ENCODE measurements around the gene EEF2K. TPM values are rescaled to one million over a fixed set of nuclear protein-coding genes. Genes with fewer than 3 reads are reported as not detected.
"Not testable (repeated sequence)": the region's sequence is repeated elsewhere in the genome, so short reads cannot be mapped to it uniquely, and the experiment has no call there.

EEF2K gene
- total and polyA plus RNA-seq, 5 donors from 2014 or later = 2.7 to 20.1 (median 3.6) TPM

DNA sequence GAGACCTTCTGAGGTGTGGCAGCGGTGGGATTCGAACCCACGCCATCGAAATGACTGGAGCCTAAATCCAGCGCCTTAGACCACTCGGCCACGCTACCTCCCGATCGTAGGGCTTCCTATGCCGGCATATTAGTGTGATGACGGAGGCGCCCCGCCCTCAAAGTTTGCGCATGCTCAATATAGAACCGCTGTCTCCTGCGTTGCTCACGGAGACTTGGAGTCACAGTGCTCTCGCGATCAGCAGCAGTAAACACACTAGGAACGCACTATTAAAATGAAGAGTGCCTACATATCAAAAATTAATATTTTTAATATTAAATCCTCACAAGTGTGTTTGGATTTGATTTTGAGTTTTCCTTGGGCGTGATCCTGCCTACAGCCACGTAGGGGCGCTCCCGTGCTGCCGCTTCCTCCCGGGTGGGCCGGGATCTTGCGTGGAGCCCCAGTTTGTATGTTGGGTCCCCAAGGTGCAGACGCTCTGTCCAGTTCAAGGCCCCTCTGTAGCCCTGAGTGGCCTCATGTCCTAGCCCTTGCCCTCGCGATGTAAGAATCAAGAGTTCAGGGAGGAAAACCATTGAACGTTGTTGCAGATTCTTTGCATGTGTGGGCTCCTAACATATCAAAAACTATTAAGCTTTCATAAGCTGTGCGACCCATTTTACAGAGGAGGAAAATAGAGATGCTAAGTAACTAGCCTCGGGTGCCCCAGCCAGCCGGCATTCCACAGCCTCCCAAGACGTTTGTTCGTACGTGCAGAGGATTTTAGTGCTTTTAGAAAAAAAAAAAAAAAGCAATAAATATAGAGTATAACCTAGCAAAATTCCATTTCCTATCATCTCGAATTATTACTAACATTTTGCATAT lies 10.2 kb upstream of the EEF2K start:
- Histone ChIP-seq H3K27me3 (ENCODE audit: control insufficient read depth, insufficient read depth, low read length) (no peaks in the 10 kb centered on the region), H3K36me3 (ENCODE audit: control insufficient read depth, insufficient read depth, low read length) (no peaks in the 10 kb centered on the region), H3K4me1 (ENCODE audit: control insufficient read depth, insufficient read depth, low read length, poor library complexity, severe bottlenecking) (peaks cover 33% of the 10 kb centered on the region), H3K9me3 (ENCODE audit: control insufficient read depth in 2 of 2, low read length in 2 of 2) (no peaks in the 10 kb centered on the region), H3K27ac (ENCODE audit: insufficient read depth, low read length, poor library complexity, severe bottlenecking) (peak overlapping the region; percentile 85), H3K4me3 (ENCODE audit: low read depth, low read length) (peak overlapping the region; percentile 89)
- peak; percentile 17 to 19 for ATAC-seq (ENCODE audit: low read depth in 2 of 2)
- peaks cover 0 to 9% (median 2%) of the 10 kb centered on the region in 7 donors for H3K9me3 Mint-ChIP-seq
- peak overlapping the region; percentile 91 to 96 (median 92) for H3K4me3 Mint-ChIP-seq
- DNase-seq = peak; percentile 81 to 92 (median 91)
- H3K4me1 Mint-ChIP-seq = peaks cover 28 to 50% (median 33%) of the 10 kb centered on the region in 4 donors
- H3K27ac Mint-ChIP-seq = peak overlapping the region; percentile 96 to 100 (median 100)
- H3K36me3 Mint-ChIP-seq = no peaks in the 10 kb centered on the region
- peaks cover 13% of the 10 kb centered on the region for H3K27me3 Mint-ChIP-seq

DNA sequence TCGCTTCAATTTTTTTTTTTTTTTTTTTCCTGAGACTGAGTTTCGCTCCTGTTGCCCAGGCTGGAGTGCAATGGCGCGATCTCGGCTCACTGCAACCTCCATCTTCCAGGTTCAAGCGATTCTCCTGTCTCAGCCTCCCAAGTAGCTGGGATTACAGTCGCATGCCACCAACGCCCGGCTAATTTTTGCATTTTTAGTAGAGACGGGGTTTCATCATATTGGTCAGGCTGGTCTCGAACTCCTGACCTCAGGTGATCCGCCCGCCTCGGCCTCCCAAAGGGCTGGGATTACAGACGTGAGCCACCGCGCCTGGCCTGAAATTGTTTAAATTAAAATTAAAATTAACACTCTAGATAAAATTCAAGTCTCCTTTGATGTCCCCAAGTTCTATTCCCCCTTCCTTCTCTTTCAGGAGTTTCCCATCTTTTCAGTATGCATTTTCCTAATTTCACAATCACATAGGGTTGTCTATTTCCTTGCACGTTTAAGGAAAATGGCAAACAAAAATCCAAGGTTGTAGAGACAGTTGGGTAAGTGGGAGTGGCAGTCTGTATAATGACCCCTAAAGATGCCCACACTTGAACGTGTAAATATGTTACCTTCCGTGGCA lies 9.4 kb upstream of the EEF2K start:
- H3K9me3 ChIP-seq (ENCODE audit: control insufficient read depth in 2 of 2, low read length in 2 of 2); ATAC-seq (ENCODE audit: low read depth in 2 of 2); H3K36me3 ChIP-seq (ENCODE audit: control insufficient read depth, insufficient read depth, low read length); H3K36me3 Mint-ChIP-seq; H3K27me3 ChIP-seq (ENCODE audit: control insufficient read depth, insufficient read depth, low read length); H3K27ac ChIP-seq (ENCODE audit: insufficient read depth, low read length, poor library complexity, severe bottlenecking); DNase-seq; H3K9me3 Mint-ChIP-seq: not testable (repeated sequence)
- H3K4me3 Mint-ChIP-seq = peak overlapping the region; percentile 91 to 96 (median 92)
- Histone ChIP-seq H3K4me1 (ENCODE audit: control insufficient read depth, insufficient read depth, low read length, poor library complexity, severe bottlenecking) (peaks cover 31% of the 10 kb centered on the region), H3K4me3 (ENCODE audit: low read depth, low read length) (peak overlapping the region; percentile 89)
- peaks cover 28 to 46% (median 33%) of the 10 kb centered on the region in 4 donors for H3K4me1 Mint-ChIP-seq
- H3K27ac Mint-ChIP-seq = peak overlapping the region in 1 of 3 donors; percentile 32
- H3K27me3 Mint-ChIP-seq = peaks cover 13% of the 10 kb centered on the region

DNA sequence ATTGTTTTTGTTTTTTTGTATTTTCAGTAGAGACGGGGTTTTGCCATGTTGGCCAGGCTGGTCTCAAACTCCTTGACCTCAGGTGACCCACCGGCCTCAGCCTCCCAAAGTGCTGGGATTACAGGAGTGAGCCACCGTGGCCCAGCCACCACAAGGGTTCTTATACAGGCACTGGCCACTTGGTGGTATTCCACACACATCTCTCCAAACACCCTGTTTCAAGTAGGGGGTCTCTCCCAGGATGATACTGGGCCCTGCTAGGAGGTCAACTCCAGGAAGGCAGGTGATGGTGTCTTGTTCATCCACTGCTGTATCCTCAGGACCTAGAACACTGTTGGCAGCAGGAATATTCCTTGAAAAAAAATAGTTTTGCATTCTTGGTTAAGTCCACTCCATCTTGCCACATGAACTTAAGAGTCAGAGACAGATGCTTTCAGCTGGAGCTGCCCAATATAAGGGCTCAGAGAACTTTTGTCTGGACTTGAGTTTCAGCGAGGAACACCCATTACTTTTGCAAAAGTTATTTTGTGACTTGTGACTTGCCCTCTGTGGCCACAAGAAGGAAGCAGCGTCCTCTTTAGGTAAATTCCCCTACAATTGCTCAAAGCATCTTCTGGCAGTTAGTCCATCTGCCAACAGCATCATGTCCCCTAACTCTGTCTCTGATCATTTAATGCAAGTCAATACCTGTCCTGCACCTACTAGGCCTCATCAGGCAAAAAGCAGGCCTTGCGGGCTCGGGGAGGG lies 7.4 kb upstream of the EEF2K start:
- Histone ChIP-seq H3K36me3 (ENCODE audit: control insufficient read depth, insufficient read depth, low read length) (no peaks in the 10 kb centered on the region), H3K4me1 (ENCODE audit: control insufficient read depth, insufficient read depth, low read length, poor library complexity, severe bottlenecking) (peaks cover 16% of the 10 kb centered on the region), H3K27me3 (ENCODE audit: control insufficient read depth, insufficient read depth, low read length) (no peaks in the 10 kb centered on the region), H3K9me3 (ENCODE audit: control insufficient read depth in 2 of 2, low read length in 2 of 2) (no peaks in the 10 kb centered on the region), H3K4me3 (ENCODE audit: low read depth, low read length) (no peak overlapping the region), H3K27ac (ENCODE audit: insufficient read depth, low read length, poor library complexity, severe bottlenecking) (no peak overlapping the region)
- ATAC-seq (ENCODE audit: low read depth in 2 of 2) = no peak
- peak in 1 of 3 donors; percentile 29 for DNase-seq
- peaks cover 13% of the 10 kb centered on the region for H3K27me3 Mint-ChIP-seq
- peak overlapping the region in 2 of 4 donors; percentile 66 to 96 for H3K4me3 Mint-ChIP-seq
- no peaks in the 10 kb centered on the region for H3K36me3 Mint-ChIP-seq
- H3K9me3 Mint-ChIP-seq = peaks cover 0 to 5% (median 2%) of the 10 kb centered on the region in 7 donors
- peaks cover 19 to 27% (median 23%) of the 10 kb centered on the region in 4 donors for H3K4me1 Mint-ChIP-seq
- H3K27ac Mint-ChIP-seq = peak overlapping the region in 2 of 3 donors; percentile 38 to 48

DNA sequence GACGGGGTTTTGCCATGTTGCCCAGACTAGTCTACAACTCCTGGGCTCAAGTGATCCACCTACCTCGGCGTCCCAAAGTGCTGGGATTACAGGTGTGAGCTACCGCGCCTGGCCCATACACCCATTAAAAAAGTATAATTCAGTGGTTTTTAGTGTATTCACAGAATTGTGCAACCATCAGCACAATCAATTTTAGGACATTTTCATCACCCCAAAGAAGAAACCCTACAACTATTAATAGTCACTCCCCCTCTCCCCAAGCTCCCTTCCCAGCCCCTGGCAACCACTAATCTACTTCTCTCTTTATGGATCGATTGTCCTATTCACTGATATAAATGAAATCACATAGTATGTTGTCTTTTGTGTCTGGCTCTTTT lies 3.8 kb upstream of the EEF2K start:
- Mint-ChIP-seq H3K27ac (peak overlapping the region in 1 of 3 donors; percentile 43), H3K4me1 (peaks cover 4 to 22% (median 12%) of the 10 kb centered on the region in 4 donors), H3K36me3 (no peaks in the 10 kb centered on the region), H3K4me3 (no peak overlapping the region), H3K27me3 (no peaks in the 10 kb centered on the region), H3K9me3 (no peaks in the 10 kb centered on the region)
- H3K4me1 ChIP-seq (ENCODE audit: control insufficient read depth, insufficient read depth, low read length, poor library complexity, severe bottlenecking) = peaks cover 12% of the 10 kb centered on the region
- no peaks in the 10 kb centered on the region for H3K36me3 ChIP-seq (ENCODE audit: control insufficient read depth, insufficient read depth, low read length)
- no peak for DNase-seq
- no peak overlapping the region for H3K27ac ChIP-seq (ENCODE audit: insufficient read depth, low read length, poor library complexity, severe bottlenecking)
- no peaks in the 10 kb centered on the region for H3K9me3 ChIP-seq (ENCODE audit: control insufficient read depth in 2 of 2, low read length in 2 of 2)
- no peak overlapping the region for H3K4me3 ChIP-seq (ENCODE audit: low read depth, low read length)
- H3K27me3 ChIP-seq (ENCODE audit: control insufficient read depth, insufficient read depth, low read length) = no peaks in the 10 kb centered on the region
- no peak for ATAC-seq (ENCODE audit: low read depth in 2 of 2)

- H3K27ac Mint-ChIP-seq = no peak overlapping the region
- no peak overlapping the region for H3K4me3 Mint-ChIP-seq
- Histone ChIP-seq H3K9me3 (ENCODE audit: control insufficient read depth in 2 of 2, low read length in 2 of 2) (no peaks in the 10 kb centered on the region), H3K36me3 (ENCODE audit: control insufficient read depth, insufficient read depth, low read length) (no peaks in the 10 kb centered on the region), H3K4me3 (ENCODE audit: low read depth, low read length) (no peak overlapping the region), H3K4me1 (ENCODE audit: control insufficient read depth, insufficient read depth, low read length, poor library complexity, severe bottlenecking) (peaks cover 20% of the 10 kb centered on the region), H3K27me3 (ENCODE audit: control insufficient read depth, insufficient read depth, low read length) (no peaks in the 10 kb centered on the region), H3K27ac (ENCODE audit: insufficient read depth, low read length, poor library complexity, severe bottlenecking) (no peak overlapping the region)
- ATAC-seq (ENCODE audit: low read depth in 2 of 2) (no peak), DNase-seq (no peak)
- no peaks in the 10 kb centered on the region for H3K9me3 Mint-ChIP-seq
- no peaks in the 10 kb centered on the region for H3K36me3 Mint-ChIP-seq
- H3K27me3 Mint-ChIP-seq = no peaks in the 10 kb centered on the region
- H3K4me1 Mint-ChIP-seq = peaks cover 9 to 31% (median 16%) of the 10 kb centered on the region in 4 donors
Observed at GRCh38 chr16:22203091-22203490, 3.0 kb upstream of the EEF2K start.

GRCh38 chr16:22204091-22204655 lies 1.9 kb upstream of the EEF2K start:
- Mint-ChIP-seq H3K4me3 (peak overlapping the region in 2 of 4 donors; percentile 87 to 90), H3K9me3 (no peaks in the 10 kb centered on the region), H3K36me3 (no peaks in the 10 kb centered on the region), H3K27ac (peak overlapping the region in 1 of 3 donors; percentile 55), H3K27me3 (no peaks in the 10 kb centered on the region), H3K4me1 (peaks cover 9 to 40% (median 21%) of the 10 kb centered on the region in 4 donors)
- no peak for DNase-seq
- no peak for ATAC-seq (ENCODE audit: low read depth in 2 of 2)
- Histone ChIP-seq H3K4me3 (ENCODE audit: low read depth, low read length) (no peak overlapping the region), H3K36me3 (ENCODE audit: control insufficient read depth, insufficient read depth, low read length) (no peaks in the 10 kb centered on the region), H3K9me3 (ENCODE audit: control insufficient read depth in 2 of 2, low read length in 2 of 2) (no peaks in the 10 kb centered on the region), H3K27ac (ENCODE audit: insufficient read depth, low read length, poor library complexity, severe bottlenecking) (no peak overlapping the region), H3K27me3 (ENCODE audit: control insufficient read depth, insufficient read depth, low read length) (no peaks in the 10 kb centered on the region), H3K4me1 (ENCODE audit: control insufficient read depth, insufficient read depth, low read length, poor library complexity, severe bottlenecking) (peaks cover 26% of the 10 kb centered on the region)

DNA sequence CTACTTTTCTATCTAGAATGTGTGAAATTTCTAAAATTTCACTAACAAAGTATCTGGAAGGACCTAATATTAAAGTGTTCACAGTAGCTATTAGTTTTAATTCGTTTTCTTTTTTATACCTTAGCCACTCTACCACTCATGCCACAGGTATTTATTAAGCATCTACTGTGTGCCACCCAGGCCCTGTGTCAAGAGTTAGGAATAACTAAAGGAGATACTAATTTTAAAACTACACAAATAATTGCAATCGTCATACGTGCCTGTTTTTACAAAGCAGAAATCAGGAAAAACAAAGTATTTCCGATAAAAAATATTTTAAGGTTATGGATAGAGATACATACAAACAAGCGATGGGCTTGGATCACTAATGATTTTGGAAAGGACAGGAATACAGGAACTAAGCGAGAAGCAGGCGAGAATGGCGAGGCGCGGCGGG lies 483 bp upstream of the EEF2K start:
- Histone ChIP-seq H3K27me3 (ENCODE audit: control insufficient read depth, insufficient read depth, low read length) (no peaks in the 10 kb centered on the region), H3K4me1 (ENCODE audit: control insufficient read depth, insufficient read depth, low read length, poor library complexity, severe bottlenecking) (peaks cover 26% of the 10 kb centered on the region), H3K27ac (ENCODE audit: insufficient read depth, low read length, poor library complexity, severe bottlenecking) (peak overlapping the region; percentile 73), H3K4me3 (ENCODE audit: low read depth, low read length) (peak overlapping the region; percentile 35), H3K36me3 (ENCODE audit: control insufficient read depth, insufficient read depth, low read length) (peaks cover under 1% of the 10 kb centered on the region), H3K9me3 (ENCODE audit: control insufficient read depth in 2 of 2, low read length in 2 of 2) (no peaks in the 10 kb centered on the region)
- Mint-ChIP-seq H3K27me3 (no peaks in the 10 kb centered on the region), H3K4me1 (peaks cover 11 to 53% (median 24%) of the 10 kb centered on the region in 4 donors), H3K4me3 (peak overlapping the region; percentile 85 to 98 (median 92)), H3K27ac (peak overlapping the region in 2 of 3 donors; percentile 49 to 71), H3K36me3 (peaks cover 2% of the 10 kb centered on the region), H3K9me3 (no peaks in the 10 kb centered on the region)
- ATAC-seq (ENCODE audit: low read depth in 2 of 2) (no peak), DNase-seq (no peak)

Data from CD4-positive, CD25-positive, alpha-beta regulatory T cell (primary cell).